Lower leg skin (tissue), 3 donors: ENCODE measurements around the gene RNF212.

Experiments used
- CTCF ChIP-seq, 3 donors: fragments of 450-650 bp; IDR thresholded peaks; one replicate each; pipeline ENCODE4 v1.5.1; 2016; ENCODE audit warnings: antibody characterized with exemption in 3 of 3, mild to moderate bottlenecking in 3 of 3, moderate library complexity in 2 of 3
- POLR2A ChIP-seq, 2 donors: fragments of 450-650 bp; IDR thresholded peaks; one replicate each; pipeline ENCODE4 v1.6.1; 2016 to 2017; ENCODE audit warnings: antibody characterized with exemption in 2 of 2, mild to moderate bottlenecking in 1 of 2, moderate library complexity in 1 of 2

DNA sequence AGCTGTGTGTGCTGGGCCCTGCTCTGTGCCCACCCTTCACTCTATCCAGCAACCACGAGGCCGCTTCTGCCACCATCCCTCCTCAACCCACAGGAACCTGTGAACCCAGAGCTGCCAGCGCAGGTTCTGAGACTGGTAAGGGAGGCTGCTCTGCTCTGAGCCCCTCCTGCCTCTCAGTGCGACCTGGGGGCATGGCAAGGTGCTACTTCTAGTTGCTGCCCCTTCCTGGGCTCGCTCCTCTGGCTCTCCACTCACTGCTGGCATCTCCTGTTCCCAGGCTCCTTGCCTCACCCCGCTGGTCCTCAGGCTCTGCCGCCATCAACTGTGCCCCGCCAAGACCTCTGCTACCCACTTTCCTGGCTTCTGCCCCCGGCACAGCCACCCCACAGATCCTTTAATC lies 39.3 kb downstream of the RNF212 start:
- TF ChIP-seq CTCF (IDR thresholded peaks at IDR 0.05), result no peak
- no peak for TF ChIP-seq POLR2A (IDR thresholded peaks at IDR 0.05)
